GM21423 (cell line): Measurements from ENCODE around the gene ST13.
"Not testable (repeated sequence)": the region's sequence is repeated elsewhere in the genome, so short reads cannot be mapped to it uniquely, and the experiment has no call there.

Experiments
- ATAC-seq: cut with Tn5 transposase; IDR thresholded peaks from one replicate; pipeline ENCODE4 v1.9.1; 2021; ENCODE audit warnings: mild to moderate bottlenecking, moderate library complexity; ENCODE audit not compliant: unreplicated experiment

The ST13 gene

DNA sequence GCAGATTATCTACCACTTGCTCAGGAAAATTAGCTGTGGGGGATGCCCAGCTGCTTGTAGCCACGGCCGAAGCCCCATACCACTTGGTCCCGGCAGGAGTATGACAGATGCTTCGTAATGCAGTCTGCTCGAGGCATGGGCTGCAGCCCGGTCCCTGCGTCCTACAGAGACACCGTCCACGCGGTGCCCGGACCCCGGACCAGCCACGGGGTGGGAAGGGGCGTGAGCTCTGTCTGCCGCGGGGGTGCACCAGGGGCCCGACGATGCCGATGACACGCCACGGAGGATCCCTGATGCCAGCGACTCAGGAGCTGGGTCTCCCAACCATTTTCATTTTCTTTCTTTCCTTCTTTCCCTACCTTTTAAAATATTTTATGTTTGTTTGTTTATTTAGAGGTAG is 67.3 kb downstream of the ST13 start:
- no peak for ATAC-seq

- ATAC-seq, result no peak
These were observed 73.9 kb downstream of the ST13 start for GRCh38 chr22:40782521-40782920.

- ATAC-seq, result not testable (repeated sequence)
These were observed 74.7 kb downstream of the ST13 start for GRCh38 chr22:40781749-40782148.
